ENCODE results near the gene DCAF5.
"Not testable (repeated sequence)": the region's sequence is repeated elsewhere in the genome, so short reads cannot be mapped to it uniquely, and the experiment has no call there.

Gene DCAF5

GRCh38 chr14:69089046-69089445 is 63.9 kb downstream of the DCAF5 start:
- no peak overlapping the region for H3K4me3 ChIP-seq (ENCODE audit: insufficient read depth, low read depth, low read length)
- peaks cover 8% of the 10 kb centered on the region for H3K4me1 ChIP-seq (ENCODE audit: control insufficient read depth, insufficient read depth, low read length)
- H3K27ac ChIP-seq (ENCODE audit: insufficient read depth, low read depth, low read length, poor library complexity, severe bottlenecking): no peak overlapping the region
- H3K36me3 ChIP-seq (ENCODE audit: control insufficient read depth, insufficient read depth, low read length): peaks cover 14% of the 10 kb centered on the region
- WGBS, 2 experiments: 92 to 93% methylated on average over 1 of the region's 1 CpG
- no peaks in the 10 kb centered on the region for H3K9me3 ChIP-seq (ENCODE audit: control insufficient read depth, low read length)
- no peaks in the 10 kb centered on the region for H3K27me3 ChIP-seq (ENCODE audit: control insufficient read depth, insufficient read depth, low read length, poor library complexity, severe bottlenecking)

GRCh38 chr14:69088586-69088985 is 64.3 kb downstream of the DCAF5 start:
- Histone ChIP-seq H3K27me3 (ENCODE audit: control insufficient read depth, insufficient read depth, low read length, poor library complexity, severe bottlenecking) (no peaks in the 10 kb centered on the region), H3K4me1 (ENCODE audit: control insufficient read depth, insufficient read depth, low read length) (peaks cover 4% of the 10 kb centered on the region), H3K27ac (ENCODE audit: insufficient read depth, low read depth, low read length, poor library complexity, severe bottlenecking) (no peak overlapping the region), H3K9me3 (ENCODE audit: control insufficient read depth, low read length) (no peaks in the 10 kb centered on the region), H3K4me3 (ENCODE audit: insufficient read depth, low read depth, low read length) (no peak overlapping the region), H3K36me3 (ENCODE audit: control insufficient read depth, insufficient read depth, low read length) (peaks cover 14% of the 10 kb centered on the region)
- WGBS, 2 experiments: 89 to 97% methylated on average over 1 of the region's 1 CpG

- H3K27me3 ChIP-seq (ENCODE audit: control insufficient read depth, insufficient read depth, low read length, poor library complexity, severe bottlenecking): no peaks in the 10 kb centered on the region
- H3K27ac ChIP-seq (ENCODE audit: insufficient read depth, low read depth, low read length, poor library complexity, severe bottlenecking): no peak overlapping the region
- peaks cover 14% of the 10 kb centered on the region for H3K36me3 ChIP-seq (ENCODE audit: control insufficient read depth, insufficient read depth, low read length)
- WGBS, 2 experiments: 96 to 97% methylated on average over 3 of the region's 3 CpGs
- H3K4me1 ChIP-seq (ENCODE audit: control insufficient read depth, insufficient read depth, low read length): no peaks in the 10 kb centered on the region
- H3K9me3 ChIP-seq (ENCODE audit: control insufficient read depth, low read length): no peaks in the 10 kb centered on the region
- H3K4me3 ChIP-seq (ENCODE audit: insufficient read depth, low read depth, low read length): no peak overlapping the region
Observed at GRCh38 chr14:69087061-69087461, 65.9 kb downstream of the DCAF5 start.

- Histone ChIP-seq H3K4me1 (ENCODE audit: control insufficient read depth, insufficient read depth, low read length) (no peaks in the 10 kb centered on the region), H3K4me3 (ENCODE audit: insufficient read depth, low read depth, low read length) (no peak overlapping the region), H3K27me3 (ENCODE audit: control insufficient read depth, insufficient read depth, low read length, poor library complexity, severe bottlenecking) (no peaks in the 10 kb centered on the region), H3K27ac (ENCODE audit: insufficient read depth, low read depth, low read length, poor library complexity, severe bottlenecking) (no peak overlapping the region), H3K36me3 (ENCODE audit: control insufficient read depth, insufficient read depth, low read length) (peaks cover 13% of the 10 kb centered on the region), H3K9me3 (ENCODE audit: control insufficient read depth, low read length) (no peaks in the 10 kb centered on the region)
- WGBS, 2 experiments: 89 to 98% methylated on average over 2 to 3 of the region's 3 CpGs
Observed at GRCh38 chr14:69086537-69086936, 66.4 kb downstream of the DCAF5 start.

- Histone ChIP-seq H3K27me3 (ENCODE audit: control insufficient read depth, insufficient read depth, low read length, poor library complexity, severe bottlenecking) (no peaks in the 10 kb centered on the region), H3K9me3 (ENCODE audit: control insufficient read depth, low read length) (no peaks in the 10 kb centered on the region), H3K4me1 (ENCODE audit: control insufficient read depth, insufficient read depth, low read length) (no peaks in the 10 kb centered on the region), H3K36me3 (ENCODE audit: control insufficient read depth, insufficient read depth, low read length) (no peaks in the 10 kb centered on the region), H3K27ac (ENCODE audit: insufficient read depth, low read depth, low read length, poor library complexity, severe bottlenecking) (no peak overlapping the region), H3K4me3 (ENCODE audit: insufficient read depth, low read depth, low read length) (no peak overlapping the region)
- WGBS, 2 experiments: 83% methylated on average over 4 of the region's 4 CpGs
Observed at GRCh38 chr14:69084023-69084422, 68.9 kb downstream of the DCAF5 start.

- no peaks in the 10 kb centered on the region for H3K4me1 ChIP-seq (ENCODE audit: control insufficient read depth, insufficient read depth, low read length)
- H3K4me3 ChIP-seq (ENCODE audit: insufficient read depth, low read depth, low read length): no peak overlapping the region
- H3K27ac ChIP-seq (ENCODE audit: insufficient read depth, low read depth, low read length, poor library complexity, severe bottlenecking): no peak overlapping the region
- no peaks in the 10 kb centered on the region for H3K9me3 ChIP-seq (ENCODE audit: control insufficient read depth, low read length)
- 93 to 96% methylated on average over 6 of the region's 6 CpGs for WGBS, 2 experiments
- H3K27me3 ChIP-seq (ENCODE audit: control insufficient read depth, insufficient read depth, low read length, poor library complexity, severe bottlenecking): no peaks in the 10 kb centered on the region
- no peaks in the 10 kb centered on the region for H3K36me3 ChIP-seq (ENCODE audit: control insufficient read depth, insufficient read depth, low read length)
Observed at GRCh38 chr14:69083181-69083580, 69.7 kb downstream of the DCAF5 start.

GRCh38 chr14:69081271-69081670 is 71.6 kb downstream of the DCAF5 start:
- H3K4me1 ChIP-seq (ENCODE audit: control insufficient read depth, insufficient read depth, low read length): no peaks in the 10 kb centered on the region
- H3K4me3 ChIP-seq (ENCODE audit: insufficient read depth, low read depth, low read length): no peak overlapping the region
- WGBS, 2 experiments: 83 to 97% methylated on average over 2 of the region's 2 CpGs
- H3K36me3 ChIP-seq (ENCODE audit: control insufficient read depth, insufficient read depth, low read length): no peaks in the 10 kb centered on the region
- H3K9me3 ChIP-seq (ENCODE audit: control insufficient read depth, low read length): no peaks in the 10 kb centered on the region
- H3K27ac ChIP-seq (ENCODE audit: insufficient read depth, low read depth, low read length, poor library complexity, severe bottlenecking): no peak overlapping the region
- H3K27me3 ChIP-seq (ENCODE audit: control insufficient read depth, insufficient read depth, low read length, poor library complexity, severe bottlenecking): no peaks in the 10 kb centered on the region

- no peaks in the 10 kb centered on the region for H3K4me1 ChIP-seq (ENCODE audit: control insufficient read depth, insufficient read depth, low read length)
- peak overlapping the region; percentile 53 for H3K27ac ChIP-seq (ENCODE audit: insufficient read depth, low read depth, low read length, poor library complexity, severe bottlenecking)
- H3K9me3 ChIP-seq (ENCODE audit: control insufficient read depth, low read length): no peaks in the 10 kb centered on the region
- 91 to 99% methylated on average over 2 of the region's 2 CpGs for WGBS, 2 experiments
- H3K4me3 ChIP-seq (ENCODE audit: insufficient read depth, low read depth, low read length): no peak overlapping the region
- no peaks in the 10 kb centered on the region for H3K27me3 ChIP-seq (ENCODE audit: control insufficient read depth, insufficient read depth, low read length, poor library complexity, severe bottlenecking)
- no peaks in the 10 kb centered on the region for H3K36me3 ChIP-seq (ENCODE audit: control insufficient read depth, insufficient read depth, low read length)
Observed at GRCh38 chr14:69079747-69080146, 73.2 kb downstream of the DCAF5 start.

- H3K27ac ChIP-seq (ENCODE audit: insufficient read depth, low read depth, low read length, poor library complexity, severe bottlenecking): no peak overlapping the region
- WGBS, 2 experiments: 95 to 96% methylated on average over 4 of the region's 4 CpGs
- no peaks in the 10 kb centered on the region for H3K9me3 ChIP-seq (ENCODE audit: control insufficient read depth, low read length)
- no peaks in the 10 kb centered on the region for H3K27me3 ChIP-seq (ENCODE audit: control insufficient read depth, insufficient read depth, low read length, poor library complexity, severe bottlenecking)
- H3K4me1 ChIP-seq (ENCODE audit: control insufficient read depth, insufficient read depth, low read length): no peaks in the 10 kb centered on the region
- no peak overlapping the region for H3K4me3 ChIP-seq (ENCODE audit: insufficient read depth, low read depth, low read length)
- no peaks in the 10 kb centered on the region for H3K36me3 ChIP-seq (ENCODE audit: control insufficient read depth, insufficient read depth, low read length)
Observed at GRCh38 chr14:69079188-69079742, 73.7 kb downstream of the DCAF5 start.

- no peaks in the 10 kb centered on the region for H3K36me3 ChIP-seq (ENCODE audit: control insufficient read depth, insufficient read depth, low read length)
- H3K27ac ChIP-seq (ENCODE audit: insufficient read depth, low read depth, low read length, poor library complexity, severe bottlenecking): no peak overlapping the region
- no peak overlapping the region for H3K4me3 ChIP-seq (ENCODE audit: insufficient read depth, low read depth, low read length)
- H3K4me1 ChIP-seq (ENCODE audit: control insufficient read depth, insufficient read depth, low read length): no peaks in the 10 kb centered on the region
- H3K9me3 ChIP-seq (ENCODE audit: control insufficient read depth, low read length): no peaks in the 10 kb centered on the region
- no peaks in the 10 kb centered on the region for H3K27me3 ChIP-seq (ENCODE audit: control insufficient read depth, insufficient read depth, low read length, poor library complexity, severe bottlenecking)
Observed at GRCh38 chr14:69077841-69078240, 75.1 kb downstream of the DCAF5 start.

GRCh38 chr14:69077185-69077584 is 75.7 kb downstream of the DCAF5 start:
- WGBS, 2 experiments: 90% methylated on average over 4 to 5 of the region's 5 CpGs
- H3K27me3 ChIP-seq (ENCODE audit: control insufficient read depth, insufficient read depth, low read length, poor library complexity, severe bottlenecking); H3K9me3 ChIP-seq (ENCODE audit: control insufficient read depth, low read length); H3K4me3 ChIP-seq (ENCODE audit: insufficient read depth, low read depth, low read length); H3K27ac ChIP-seq (ENCODE audit: insufficient read depth, low read depth, low read length, poor library complexity, severe bottlenecking); H3K4me1 ChIP-seq (ENCODE audit: control insufficient read depth, insufficient read depth, low read length); H3K36me3 ChIP-seq (ENCODE audit: control insufficient read depth, insufficient read depth, low read length): not testable (repeated sequence)
